ENCODE results near the gene HOXD3. TPM values are rescaled to one million over a fixed set of nuclear protein-coding genes. Genes with fewer than 3 reads are reported as not detected.

The HOXD3 gene
- 0.28 TPM in 1 of 2 replicates, not detected in the other for total RNA-seq

GRCh38 chr2:176156807-176157498 lies at the start of gene HOXD3:
TSS of gene HOXD3 (plus strand) at chr2:176157307. CDS start at chr2:176169115, 11,808 bp downstream.

DNA sequence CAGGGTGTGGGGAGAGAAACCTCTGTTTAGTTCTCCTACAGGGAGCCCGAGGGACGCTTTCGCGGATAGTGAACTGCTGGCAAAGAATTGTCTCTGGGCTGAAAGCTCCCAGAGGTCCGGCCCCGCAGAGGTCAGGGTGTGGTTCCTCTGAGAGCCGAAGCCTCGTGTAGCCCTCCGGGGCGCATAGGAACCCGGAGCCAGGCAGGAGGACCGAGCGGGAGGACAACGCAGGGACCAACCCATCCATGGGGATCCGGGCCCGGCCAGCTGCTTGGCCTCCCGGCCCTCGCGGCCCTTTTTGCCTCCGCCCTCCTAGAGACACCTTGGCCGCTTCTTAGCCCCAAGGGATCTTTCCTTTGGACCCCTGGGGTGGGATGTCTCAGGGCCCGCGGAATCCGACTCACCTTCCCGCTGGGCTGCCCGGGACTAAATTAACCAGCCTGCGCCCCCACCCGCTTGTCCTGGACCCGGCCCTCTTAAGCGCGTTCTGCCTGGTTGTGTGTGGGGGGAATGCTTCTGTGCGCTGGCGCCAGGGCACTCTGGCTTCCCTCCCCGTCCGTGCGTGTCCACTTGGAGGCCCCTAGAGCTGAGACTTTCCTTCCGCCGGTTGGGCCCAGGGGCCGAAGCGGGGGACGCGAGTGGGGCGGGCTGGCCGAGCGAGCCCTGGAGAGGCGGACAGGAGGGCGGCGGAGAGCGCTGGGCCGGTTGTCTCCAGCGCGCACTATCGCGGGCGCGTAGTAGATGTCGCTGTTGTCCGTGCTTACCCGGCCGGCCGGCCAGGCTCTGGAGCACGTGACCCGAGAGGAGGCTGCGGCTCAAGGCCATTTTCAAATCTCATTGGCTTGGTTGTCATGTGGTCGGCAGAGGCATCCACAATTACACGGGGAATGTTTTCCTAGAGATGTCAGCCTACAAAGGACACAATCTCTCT lies 41.0 kb upstream of the HOXD3 start, which contains the start of gene HOXD10:
Gene HOXD10, plus strand, starts transcription at position 896 of the 931 bp plus-strand sequence. CDS start 56 bp downstream, outside the sequence.

DNA sequence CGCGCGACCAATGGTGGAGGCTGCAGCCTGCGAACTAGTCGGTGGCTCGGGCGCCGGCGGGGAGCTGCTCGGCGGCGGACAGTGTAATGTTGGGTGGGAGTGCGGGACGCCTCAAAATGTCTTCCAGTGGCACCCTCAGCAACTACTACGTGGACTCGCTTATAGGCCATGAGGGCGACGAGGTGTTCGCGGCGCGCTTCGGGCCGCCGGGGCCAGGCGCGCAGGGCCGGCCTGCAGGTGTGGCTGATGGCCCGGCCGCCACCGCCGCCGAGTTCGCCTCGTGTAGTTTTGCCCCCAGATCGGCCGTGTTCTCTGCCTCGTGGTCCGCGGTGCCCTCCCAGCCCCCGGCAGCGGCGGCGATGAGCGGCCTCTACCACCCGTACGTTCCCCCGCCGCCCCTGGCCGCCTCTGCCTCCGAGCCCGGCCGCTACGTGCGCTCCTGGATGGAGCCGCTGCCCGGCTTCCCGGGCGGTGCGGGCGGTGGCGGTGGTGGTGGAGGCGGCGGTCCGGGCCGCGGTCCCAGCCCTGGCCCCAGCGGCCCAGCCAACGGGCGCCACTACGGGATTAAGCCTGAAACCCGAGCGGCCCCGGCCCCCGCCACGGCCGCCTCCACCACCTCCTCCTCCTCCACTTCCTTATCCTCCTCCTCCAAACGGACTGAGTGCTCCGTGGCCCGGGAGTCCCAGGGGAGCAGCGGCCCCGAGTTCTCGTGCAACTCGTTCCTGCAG lies 34.3 kb upstream of the HOXD3 start, which contains the start of gene HOXD9:
Gene HOXD9, plus strand, starts transcription at position 37 of the 728 bp plus-strand sequence. Its CDS starts 50 bp downstream, at position 87.

GRCh38 chr2:176128982-176129796 lies 27.9 kb upstream of the HOXD3 start, which contains the start of gene HOXD8:
TSS of gene HOXD8 (plus strand) at chr2:176129705. CDS start at chr2:176130367, 662 bp downstream.

DNA sequence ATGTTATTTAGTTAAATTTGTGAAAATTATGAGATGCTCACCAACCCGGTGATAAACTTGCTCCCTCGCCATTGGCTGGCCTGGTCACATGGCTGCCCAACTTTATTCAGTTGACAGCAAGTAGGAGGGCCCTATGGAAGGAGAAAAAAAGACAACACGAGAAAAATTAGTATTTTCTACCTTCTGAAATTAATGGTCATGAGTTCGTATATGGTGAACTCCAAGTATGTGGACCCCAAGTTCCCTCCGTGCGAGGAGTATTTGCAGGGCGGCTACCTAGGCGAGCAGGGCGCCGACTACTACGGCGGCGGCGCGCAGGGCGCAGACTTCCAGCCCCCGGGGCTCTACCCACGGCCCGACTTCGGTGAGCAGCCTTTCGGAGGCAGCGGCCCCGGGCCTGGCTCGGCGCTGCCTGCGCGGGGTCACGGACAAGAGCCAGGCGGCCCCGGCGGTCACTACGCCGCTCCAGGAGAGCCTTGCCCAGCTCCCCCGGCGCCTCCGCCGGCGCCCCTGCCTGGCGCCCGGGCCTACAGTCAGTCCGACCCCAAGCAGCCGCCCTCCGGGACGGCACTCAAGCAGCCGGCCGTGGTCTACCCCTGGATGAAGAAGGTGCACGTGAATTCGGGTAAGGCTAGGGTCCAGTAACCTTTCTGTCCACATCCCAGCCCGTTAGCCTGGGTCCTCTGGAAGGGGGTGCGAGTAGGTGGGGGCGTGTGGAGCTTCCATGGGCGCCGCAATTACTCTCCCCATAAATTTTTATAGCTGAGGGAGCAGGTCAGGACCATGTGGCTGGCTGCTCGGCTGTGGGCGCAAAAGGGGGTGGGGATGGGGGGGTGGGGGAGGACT lies 5.4 kb upstream of the HOXD3 start, which contains the start of gene HOXD4:
Gene HOXD4, plus strand, starts transcription at position 109 of the 846 bp plus-strand sequence. Its CDS starts 84 bp downstream, at position 193.

GRCh38 chr2:176187899-176188773 lies 31.0 kb downstream of the HOXD3 start, which contains the start of gene HOXD1:
TSS of gene HOXD1 (plus strand) at chr2:176188668. CDS start at chr2:176188802, 134 bp downstream.

Other genes starting within 250 kb of the HOXD3 start
- gene LNPK, start 155.0 kb upstream of the HOXD3 start, total RNA-seq, result 55.2 and 63.1 TPM in 2 replicates
- gene EVX2, start 73.3 kb upstream of the HOXD3 start, total RNA-seq, result not detected in 2 replicates
- not detected in 2 replicates for gene HOXD13, start 64.6 kb upstream of the HOXD3 start, total RNA-seq
- not detected in 2 replicates for gene HOXD12, start 57.5 kb upstream of the HOXD3 start, total RNA-seq
- under 0.01 and 0.28 TPM in 2 replicates for gene HOXD11, start 50.0 kb upstream of the HOXD3 start, total RNA-seq
- under 0.01 and 0.19 TPM in 2 replicates for gene HOXD10, start 40.5 kb upstream of the HOXD3 start, total RNA-seq
- under 0.01 TPM in 1 of 2 replicates, not detected in the other for gene HOXD9, start 34.6 kb upstream of the HOXD3 start, total RNA-seq
- 0.38 and 0.85 TPM in 2 replicates for gene HOXD8, start 27.6 kb upstream of the HOXD3 start, total RNA-seq
- 0.56 TPM in 1 of 2 replicates, not detected in the other for gene HOXD4, start 5.8 kb upstream of the HOXD3 start, total RNA-seq
- gene HOXD1, start 31.4 kb downstream of the HOXD3 start, total RNA-seq, result under 0.01 TPM in 1 of 2 replicates, not detected in the other
- gene MTX2, start 112.1 kb downstream of the HOXD3 start, total RNA-seq, result 24.8 and 33.0 TPM in 2 replicates